ENCODE data around the gene IL1F10. TPM values are rescaled to one million over a fixed set of nuclear protein-coding genes. Genes with fewer than 3 reads are reported as not detected.

Gene IL1F10
- total and polyA plus RNA-seq, 10 of the 15 experiments (the other 5 are each of a cell fraction or from before 2014, with no cell fraction given), result not detected

- no peak for TF ChIP-seq REST (IDR thresholded peaks at IDR 0.05; ENCODE audit: low read depth, low read length)
- no peak for TF ChIP-seq SMAD5 (IDR thresholded peaks at IDR 0.05; ENCODE audit: low read depth)
- no peak for TF ChIP-seq SMC3 (IDR thresholded peaks at IDR 0.05; ENCODE audit: borderline replicate concordance, low read length)
- TF ChIP-seq SIX5 (IDR thresholded peaks at IDR 0.05; ENCODE audit: low read depth, low read length, severe bottlenecking), result no peak
- TF ChIP-seq NR2C2 (IDR thresholded peaks at IDR 0.05; ENCODE audit: borderline replicate concordance, control insufficient read depth, insufficient read length, low read depth), result no peak
- TF ChIP-seq POLR2AphosphoS5 (IDR thresholded peaks at IDR 0.05; ENCODE audit: low read length), result no peak
- no peak for TF ChIP-seq USF2 (IDR thresholded peaks at IDR 0.05; ENCODE audit: borderline replicate concordance, low read depth, low read length)
- no peak for TF ChIP-seq IRF3 (IDR thresholded peaks at IDR 0.05)
Observed at GRCh38 chr2:113089916-113090315, 22.1 kb downstream of the IL1F10 start (continued).
